ENCODE data around the gene DOK3.
A peak's percentile ranks its signal among the peaks of the same experiment; 100 is the strongest.

DNA sequence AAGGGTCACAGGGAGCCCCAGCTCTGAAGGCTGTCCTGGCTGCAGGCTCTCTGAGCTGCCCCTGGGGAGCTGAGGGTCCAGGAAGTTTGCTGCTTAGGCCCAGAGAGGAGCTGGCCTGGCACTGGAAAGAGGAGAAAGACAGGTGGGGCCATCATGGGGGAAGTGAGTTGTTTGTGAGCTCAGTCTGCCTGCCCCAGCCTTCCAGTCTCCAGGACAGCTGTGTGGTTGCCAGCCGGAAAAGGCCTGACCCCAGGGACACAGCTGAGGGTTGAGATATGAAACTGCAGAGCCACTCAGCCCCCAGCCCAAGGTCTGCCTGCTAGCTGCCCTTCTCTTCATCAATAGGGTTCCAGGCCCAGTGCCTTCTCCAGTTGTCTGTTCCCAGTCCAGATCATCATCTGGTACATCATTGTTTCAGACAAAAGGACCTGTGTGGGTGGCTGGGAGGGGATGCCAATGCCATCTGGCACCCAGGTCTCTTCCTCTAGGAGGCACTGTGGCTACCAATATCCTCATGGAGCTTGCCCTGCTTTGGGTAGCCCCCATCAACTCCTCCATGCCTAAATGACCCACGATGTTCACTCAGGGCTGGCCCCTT lies 11.4 kb upstream of the DOK3 start:
- TF ChIP-seq POLR2AphosphoS5 (IDR thresholded peaks at IDR 0.05; ENCODE audit: low read depth, low read length), result no peak
- TF ChIP-seq CTCF (IDR thresholded peaks at IDR 0.05 in 2 of 3, conservative IDR thresholded peaks at IDR 0.05 in 1 of 3; ENCODE audit: borderline replicate concordance in 1 of 3, insufficient read depth in 1 of 3, low read depth in 2 of 3, low read length in 2 of 3), result peak in 1 of 3 experiments; percentile 32; a peak in 1 of 6 replicates
- TF ChIP-seq SIN3A (IDR thresholded peaks at IDR 0.05; ENCODE audit: low read depth), result no peak
- TF ChIP-seq, protein P1, sequence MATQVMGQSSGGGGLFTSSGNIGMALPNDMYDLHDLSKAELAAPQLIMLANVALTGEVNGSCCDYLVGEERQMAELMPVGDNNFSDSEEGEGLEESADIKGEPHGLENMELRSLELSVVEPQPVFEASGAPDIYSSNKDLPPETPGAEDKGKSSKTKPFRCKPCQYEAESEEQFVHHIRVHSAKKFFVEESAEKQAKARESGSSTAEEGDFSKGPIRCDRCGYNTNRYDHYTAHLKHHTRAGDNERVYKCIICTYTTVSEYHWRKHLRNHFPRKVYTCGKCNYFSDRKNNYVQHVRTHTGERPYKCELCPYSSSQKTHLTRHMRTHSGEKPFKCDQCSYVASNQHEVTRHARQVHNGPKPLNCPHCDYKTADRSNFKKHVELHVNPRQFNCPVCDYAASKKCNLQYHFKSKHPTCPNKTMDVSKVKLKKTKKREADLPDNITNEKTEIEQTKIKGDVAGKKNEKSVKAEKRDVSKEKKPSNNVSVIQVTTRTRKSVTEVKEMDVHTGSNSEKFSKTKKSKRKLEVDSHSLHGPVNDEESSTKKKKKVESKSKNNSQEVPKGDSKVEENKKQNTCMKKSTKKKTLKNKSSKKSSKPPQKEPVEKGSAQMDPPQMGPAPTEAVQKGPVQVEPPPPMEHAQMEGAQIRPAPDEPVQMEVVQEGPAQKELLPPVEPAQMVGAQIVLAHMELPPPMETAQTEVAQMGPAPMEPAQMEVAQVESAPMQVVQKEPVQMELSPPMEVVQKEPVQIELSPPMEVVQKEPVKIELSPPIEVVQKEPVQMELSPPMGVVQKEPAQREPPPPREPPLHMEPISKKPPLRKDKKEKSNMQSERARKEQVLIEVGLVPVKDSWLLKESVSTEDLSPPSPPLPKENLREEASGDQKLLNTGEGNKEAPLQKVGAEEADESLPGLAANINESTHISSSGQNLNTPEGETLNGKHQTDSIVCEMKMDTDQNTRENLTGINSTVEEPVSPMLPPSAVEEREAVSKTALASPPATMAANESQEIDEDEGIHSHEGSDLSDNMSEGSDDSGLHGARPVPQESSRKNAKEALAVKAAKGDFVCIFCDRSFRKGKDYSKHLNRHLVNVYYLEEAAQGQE (IDR thresholded peaks at IDR 0.05; ENCODE audit: low read depth), result no peak
- TF ChIP-seq ZNF274 (IDR thresholded peaks at IDR 0.05; ENCODE audit: low read depth, low read length), result no peak
- TF ChIP-seq EZH2phosphoT487 (IDR thresholded peaks at IDR 0.05; ENCODE audit: borderline replicate concordance), result no peak
- TF ChIP-seq EGR1 (IDR thresholded peaks at IDR 0.05; ENCODE audit: low read depth), result no peak
- TF ChIP-seq ZFX (IDR thresholded peaks at IDR 0.05), result no peak
- no peak for TF ChIP-seq SP1 (IDR thresholded peaks at IDR 0.05; ENCODE audit: low read depth)
- TF ChIP-seq EZH2 (IDR thresholded peaks at IDR 0.05), result no peak
- no peak for TF ChIP-seq CEBPB (IDR thresholded peaks at IDR 0.05; ENCODE audit: low read depth)
- TF ChIP-seq ZBTB33 (IDR thresholded peaks at IDR 0.05; ENCODE audit: extremely low read depth, insufficient replicate concordance, low read length), result no peak
- TF ChIP-seq YY1 (IDR thresholded peaks at IDR 0.05; ENCODE audit: extremely low read depth, insufficient replicate concordance, low read depth, low read length), result no peak
- TF ChIP-seq RAD21 (IDR thresholded peaks at IDR 0.05; ENCODE audit: low read depth), result no peak
